ENCODE measurements around the gene MMD.
A peak's percentile ranks its signal among the peaks of the same experiment; 100 is the strongest.
"Not testable (repeated sequence)": the region's sequence is repeated elsewhere in the genome, so short reads cannot be mapped to it uniquely, and the experiment has no call there.

MMD gene

GRCh38 chr17:55442953-55443683, 21.5 kb upstream of the MMD start:
- DNase-seq, result no peak

- no peak for DNase-seq
These were observed 20.8 kb upstream of the MMD start for GRCh38 chr17:55442462-55442861.

GRCh38 chr17:55441544-55441943, 19.9 kb upstream of the MMD start:
- DNase-seq, result no peak

GRCh38 chr17:55440391-55440790, 18.8 kb upstream of the MMD start:
- DNase-seq, result no peak

- no peak for DNase-seq
These were observed 15.5 kb upstream of the MMD start for GRCh38 chr17:55437159-55437605.

- DNase-seq, result no peak
These were observed 14.9 kb upstream of the MMD start for GRCh38 chr17:55436224-55437158.

GRCh38 chr17:55435408-55435807, 13.8 kb upstream of the MMD start:
- no peak for DNase-seq

GRCh38 chr17:55434721-55435120, 13.1 kb upstream of the MMD start:
- DNase-seq, result no peak

- DNase-seq, result no peak
These were observed 12.2 kb upstream of the MMD start for GRCh38 chr17:55433629-55434422.

GRCh38 chr17:55433029-55433628, 11.5 kb upstream of the MMD start:
- DNase-seq, result no peak

GRCh38 chr17:55432358-55433028, 10.9 kb upstream of the MMD start:
- DNase-seq, result no peak

- not testable (repeated sequence) for DNase-seq
These were observed 10.3 kb upstream of the MMD start for GRCh38 chr17:55431914-55432313.

GRCh38 chr17:55430541-55431288, 9.1 kb upstream of the MMD start:
- no peak for DNase-seq

GRCh38 chr17:55427587-55427882, 5.9 kb upstream of the MMD start:
- no peak for DNase-seq

- DNase-seq, result no peak
These were observed 5.4 kb upstream of the MMD start for GRCh38 chr17:55426851-55427586.

GRCh38 chr17:55424893-55425540, 3.4 kb upstream of the MMD start:
- no peak for DNase-seq

- no peak for DNase-seq
These were observed 1.9 kb upstream of the MMD start for GRCh38 chr17:55423535-55423934.

- not testable (repeated sequence) for DNase-seq
These were observed 1.2 kb upstream of the MMD start for GRCh38 chr17:55422828-55423164.

- DNase-seq, result peak; percentile 36
These were observed 858 bp downstream of the MMD start for GRCh38 chr17:55420776-55421178.

- DNase-seq, result no peak
These were observed 1.4 kb downstream of the MMD start for GRCh38 chr17:55420067-55420775.

Measured in stimulated activated CD4-positive, alpha-beta T cell treated with anti-CD3 and anti-CD28 coated beads, Interleukin-4, amount 100 ng/mL, for 1 hour (primary cell).